ENCODE data around the gene SPIRE1.
"Not testable (repeated sequence)": the region's sequence is repeated elsewhere in the genome, so short reads cannot be mapped to it uniquely, and the experiment has no call there.

Gene SPIRE1

DNA sequence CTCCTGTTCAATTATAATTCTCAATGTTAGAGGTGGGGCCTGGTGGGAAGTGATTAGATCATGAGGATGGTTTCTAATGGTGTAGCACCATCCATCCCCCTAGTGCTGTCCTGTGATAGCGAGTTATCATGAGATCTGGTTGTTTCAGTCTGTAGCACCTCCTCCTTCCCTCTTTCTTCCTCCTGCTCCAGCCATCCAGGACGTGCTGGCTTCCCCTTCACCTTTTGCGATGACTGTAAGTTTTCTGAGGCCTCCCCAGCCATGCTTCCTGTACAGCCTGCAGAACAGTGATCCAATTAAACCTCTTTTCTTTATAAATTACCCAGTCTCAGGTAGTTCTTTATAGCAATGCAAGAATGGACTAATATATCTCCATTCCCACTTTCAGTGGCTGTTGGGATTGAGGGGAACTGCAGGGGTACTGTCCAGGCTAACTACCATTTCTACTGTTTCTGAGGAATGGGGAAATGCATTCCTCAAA lies 19.2 kb downstream of the SPIRE1 start:
- no peak overlapping the region for H3K4me3 ChIP-seq (ENCODE audit: low read depth, low read length)
- DNase-seq (ENCODE audit: low read depth), result no peak
- TF ChIP-seq, protein P1, sequence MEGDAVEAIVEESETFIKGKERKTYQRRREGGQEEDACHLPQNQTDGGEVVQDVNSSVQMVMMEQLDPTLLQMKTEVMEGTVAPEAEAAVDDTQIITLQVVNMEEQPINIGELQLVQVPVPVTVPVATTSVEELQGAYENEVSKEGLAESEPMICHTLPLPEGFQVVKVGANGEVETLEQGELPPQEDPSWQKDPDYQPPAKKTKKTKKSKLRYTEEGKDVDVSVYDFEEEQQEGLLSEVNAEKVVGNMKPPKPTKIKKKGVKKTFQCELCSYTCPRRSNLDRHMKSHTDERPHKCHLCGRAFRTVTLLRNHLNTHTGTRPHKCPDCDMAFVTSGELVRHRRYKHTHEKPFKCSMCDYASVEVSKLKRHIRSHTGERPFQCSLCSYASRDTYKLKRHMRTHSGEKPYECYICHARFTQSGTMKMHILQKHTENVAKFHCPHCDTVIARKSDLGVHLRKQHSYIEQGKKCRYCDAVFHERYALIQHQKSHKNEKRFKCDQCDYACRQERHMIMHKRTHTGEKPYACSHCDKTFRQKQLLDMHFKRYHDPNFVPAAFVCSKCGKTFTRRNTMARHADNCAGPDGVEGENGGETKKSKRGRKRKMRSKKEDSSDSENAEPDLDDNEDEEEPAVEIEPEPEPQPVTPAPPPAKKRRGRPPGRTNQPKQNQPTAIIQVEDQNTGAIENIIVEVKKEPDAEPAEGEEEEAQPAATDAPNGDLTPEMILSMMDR (IDR thresholded peaks at IDR 0.05; ENCODE audit: control insufficient read depth, extremely low read depth, insufficient read depth), result no peak

DNA sequence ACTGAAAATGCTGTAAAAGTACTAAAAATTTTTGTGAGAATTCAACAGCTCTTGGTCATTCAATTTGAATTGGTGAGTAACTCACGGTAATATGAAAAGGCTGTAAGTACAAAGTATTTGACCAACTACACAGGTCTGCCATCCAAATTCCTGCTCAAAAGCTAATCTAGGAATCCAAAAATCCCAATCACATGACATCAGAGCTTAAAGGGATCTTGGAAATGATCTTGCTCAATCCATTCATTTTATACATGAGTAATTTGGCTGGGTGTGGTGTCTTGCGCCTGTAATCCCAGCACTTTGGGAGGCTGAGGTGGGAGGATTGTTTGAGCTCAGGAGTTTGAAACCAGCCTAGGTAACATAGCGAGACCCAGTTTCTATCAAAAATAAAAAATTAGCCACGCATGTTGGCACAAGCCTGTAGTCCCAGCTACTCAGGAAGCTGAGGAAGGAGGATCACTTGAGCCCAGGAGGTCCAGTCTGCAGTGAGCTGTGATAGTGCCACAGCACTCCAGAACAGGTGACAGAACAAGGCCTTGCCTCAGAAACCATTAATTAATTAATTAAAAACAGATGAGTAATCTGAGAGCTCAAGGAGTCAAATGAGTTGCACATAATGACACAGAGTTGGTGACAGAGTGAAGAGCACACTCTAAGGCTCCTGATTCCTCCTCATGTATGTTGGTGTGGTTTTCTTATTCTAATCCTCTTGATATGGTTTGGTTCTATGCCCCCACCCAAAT lies 19.8 kb downstream of the SPIRE1 start:
- no peak for DNase-seq (ENCODE audit: low read depth)
- H3K4me3 ChIP-seq (ENCODE audit: low read depth, low read length), result no peak overlapping the region
- TF ChIP-seq, protein P1 (IDR thresholded peaks at IDR 0.05; ENCODE audit: control insufficient read depth, extremely low read depth, insufficient read depth), result no peak

DNA sequence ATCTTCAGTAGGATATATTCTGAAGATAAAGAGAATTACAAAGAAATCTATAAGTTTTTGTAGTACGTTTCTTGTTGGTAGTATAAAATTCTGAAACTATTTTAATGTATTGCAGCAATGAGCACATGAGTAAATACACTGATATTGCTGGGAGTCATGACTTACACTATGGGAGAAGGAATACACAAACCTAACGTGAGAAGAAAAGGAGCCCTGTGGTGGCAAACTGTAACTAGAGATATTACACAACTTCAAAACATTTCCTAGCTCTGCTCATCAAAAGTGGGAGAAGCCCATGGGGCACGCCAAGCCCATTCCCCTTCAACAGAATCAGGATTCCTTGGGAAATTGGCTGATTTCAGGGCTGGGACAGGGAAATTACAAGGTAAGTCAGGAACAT lies 20.5 kb downstream of the SPIRE1 start:
- TF ChIP-seq, protein P1 (IDR thresholded peaks at IDR 0.05; ENCODE audit: control insufficient read depth, extremely low read depth, insufficient read depth), result no peak
- no peak overlapping the region for H3K4me3 ChIP-seq (ENCODE audit: low read depth, low read length)
- no peak for DNase-seq (ENCODE audit: low read depth)

DNA sequence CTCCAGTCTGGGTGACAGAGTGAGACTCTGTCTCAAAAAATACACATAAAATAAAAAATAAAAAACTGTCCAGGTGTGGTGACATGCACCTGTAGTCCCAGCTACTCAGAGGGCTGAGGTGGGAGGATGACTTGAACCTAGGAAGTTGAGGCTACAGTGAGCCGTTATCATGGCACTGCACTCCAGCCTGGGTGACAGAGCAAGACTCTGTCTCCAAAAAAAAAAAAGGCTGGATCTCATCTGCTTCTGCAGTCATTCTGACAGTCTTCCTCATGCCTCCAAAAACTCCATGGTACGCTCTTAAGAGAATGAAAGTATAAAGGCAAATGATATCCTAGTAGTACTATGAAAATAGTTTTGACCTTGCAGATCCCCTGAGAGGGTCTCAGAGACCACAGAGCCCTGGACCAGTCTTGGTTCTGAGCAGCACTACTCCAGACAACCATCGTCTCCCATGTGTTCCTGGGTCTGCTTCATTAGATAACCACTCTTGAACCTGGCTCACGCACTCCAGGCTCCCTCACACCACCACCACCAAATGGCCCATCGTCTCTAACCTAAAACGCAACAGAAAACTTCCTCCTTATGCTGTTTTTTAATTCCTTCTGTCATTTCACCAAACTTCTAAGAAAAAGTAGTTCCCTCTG lies 26.0 kb downstream of the SPIRE1 start:
- TF ChIP-seq, protein P1 (IDR thresholded peaks at IDR 0.05; ENCODE audit: control insufficient read depth, extremely low read depth, insufficient read depth), result no peak
- no peak for DNase-seq (ENCODE audit: low read depth)
- H3K4me3 ChIP-seq (ENCODE audit: low read depth, low read length), result no peak overlapping the region

DNA sequence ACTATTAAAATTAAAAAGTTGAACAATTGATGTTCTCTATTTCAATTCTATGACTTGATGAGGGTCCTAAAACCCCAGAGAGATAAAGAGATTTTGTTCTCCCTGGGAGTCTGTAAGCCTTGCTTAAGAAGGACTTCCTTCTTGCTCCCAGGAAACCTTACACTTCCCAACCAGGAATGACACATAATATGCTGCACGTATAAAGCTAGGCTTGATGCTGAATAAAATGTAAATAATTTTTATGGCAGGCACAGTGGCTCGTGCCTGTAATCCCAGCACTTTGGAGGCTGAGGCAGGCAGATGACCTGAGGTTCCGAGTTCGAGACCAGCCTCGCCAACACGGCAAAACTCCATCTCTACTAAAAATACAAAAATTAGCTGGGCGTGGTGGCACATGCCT lies 27.8 kb downstream of the SPIRE1 start:
- TF ChIP-seq, protein P1 (IDR thresholded peaks at IDR 0.05; ENCODE audit: control insufficient read depth, extremely low read depth, insufficient read depth), result no peak
- H3K4me3 ChIP-seq (ENCODE audit: low read depth, low read length), result no peak overlapping the region
- no peak for DNase-seq (ENCODE audit: low read depth)

DNA sequence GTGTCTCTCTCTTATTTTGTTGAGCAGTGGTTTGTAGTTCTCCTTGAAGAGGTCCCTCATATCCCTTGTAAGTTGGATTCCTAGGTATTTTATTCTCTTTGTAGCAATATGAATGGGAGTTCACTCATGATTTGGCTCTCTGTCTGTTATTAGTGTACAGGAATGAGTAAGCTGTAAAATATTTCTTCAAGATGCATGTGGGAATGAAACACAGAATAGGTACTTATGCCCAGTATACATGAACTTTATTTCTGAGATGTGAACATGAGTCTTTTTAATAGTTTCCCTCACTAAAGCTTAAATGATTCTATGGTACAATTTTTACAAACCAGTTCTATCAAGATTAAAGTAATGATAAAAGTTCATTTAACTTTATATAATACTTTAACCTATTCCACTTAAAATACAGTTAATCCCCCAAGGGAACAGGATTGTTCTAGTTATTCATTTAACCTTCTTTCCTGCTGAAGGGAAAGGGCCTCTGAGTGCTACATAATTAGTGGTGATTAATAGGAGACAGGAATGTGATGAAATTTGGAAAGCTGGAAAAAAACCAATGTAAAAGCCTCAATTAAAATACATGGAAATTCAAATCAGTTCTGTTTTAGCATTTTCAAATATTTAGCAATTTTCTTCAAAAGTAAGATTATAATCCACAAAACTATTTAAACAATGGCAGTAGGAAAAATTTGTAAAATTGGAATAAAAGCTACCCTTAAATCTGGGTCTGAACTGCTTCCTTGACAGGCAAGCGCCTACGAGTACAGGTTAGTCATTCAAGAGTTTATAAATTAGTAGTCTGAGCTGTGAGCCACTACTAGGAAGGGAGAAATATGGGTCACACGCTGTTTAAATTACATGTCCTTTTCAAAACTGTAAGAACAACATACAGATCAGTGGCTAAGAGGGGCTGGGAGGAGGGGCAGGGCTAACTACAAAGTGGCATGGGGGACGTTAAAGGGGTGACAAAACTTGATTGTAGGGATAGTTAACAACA lies 28.9 kb downstream of the SPIRE1 start:
- TF ChIP-seq, protein P1 (IDR thresholded peaks at IDR 0.05; ENCODE audit: control insufficient read depth, extremely low read depth, insufficient read depth), result no peak
- no peak for DNase-seq (ENCODE audit: low read depth)
- H3K4me3 ChIP-seq (ENCODE audit: low read depth, low read length), result no peak overlapping the region

DNA sequence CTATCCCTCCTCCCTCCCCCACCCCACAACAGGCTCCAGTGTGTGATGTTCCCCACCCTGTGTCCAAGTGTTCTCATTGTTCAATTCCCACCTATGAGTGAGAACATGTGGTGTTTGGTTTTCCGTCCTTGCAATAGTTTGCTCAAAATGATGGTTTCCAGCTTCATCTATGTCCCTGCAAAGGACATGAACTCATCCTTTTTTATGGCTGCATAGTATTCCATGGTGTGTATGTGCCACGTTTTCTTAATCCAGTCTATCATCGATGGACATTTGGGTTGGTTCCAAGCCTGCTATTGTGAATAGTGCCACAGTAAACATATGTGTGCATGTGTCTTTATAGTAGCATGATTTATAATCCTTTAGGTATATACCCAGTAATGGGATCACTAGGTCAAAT lies 30.7 kb downstream of the SPIRE1 start:
- not testable (repeated sequence) for DNase-seq (ENCODE audit: low read depth); H3K4me3 ChIP-seq (ENCODE audit: low read depth, low read length)

All from LNCaP clone FGC (cell line).